Keratinocyte (primary cell): ENCODE measurements around the gene EIF2S3. TPM values are rescaled to one million over a fixed set of nuclear protein-coding genes. Genes with fewer than 3 reads are reported as not detected.

Experiments
- DNase-seq: peaks from one replicate; pipeline ENCODE4 v3.0.0-alpha.2; 2011; ENCODE audit warnings: low read depth, missing footprints, low spot score
- FAIRE-seq: peaks from 2 replicates; lab custom pipeline; 2011; peaks lifted over from hg19 to GRCh38; lab: Jason Lieb, UNC
- H2AFZ ChIP-seq: 2 replicates; pipeline ENCODE4 v1.6.0; 2012; ENCODE audit warnings: low read length, control low read depth, inconsistent platforms; ENCODE audit not compliant: control insufficient read depth
- H3K27ac ChIP-seq: 2 replicates; pipeline ENCODE4 v1.5.1; 2011; ENCODE audit warnings: low read length; ENCODE audit not compliant: control insufficient read depth, insufficient read depth
- H3K27me3 ChIP-seq: 3 replicates; pipeline ENCODE4 v1.6.0; 2011; ENCODE audit warnings: low read length; ENCODE audit not compliant: control insufficient read depth, insufficient read depth; ENCODE audit errors: extremely low read depth
- H3K36me3 ChIP-seq, 2 experiments: 2 replicates in 1 of 2; 3 replicates in 1 of 2; pipeline ENCODE4 v1.5.1; 2011; ENCODE audit warnings: low read length in 2 of 2, mild to moderate bottlenecking in 1 of 2; ENCODE audit not compliant: control insufficient read depth in 2 of 2, insufficient read depth in 2 of 2; ENCODE audit errors: extremely low read depth in 1 of 2
- H3K4me1 ChIP-seq: 3 replicates; pipeline ENCODE4 v1.5.1; 2011; ENCODE audit warnings: low read length; ENCODE audit not compliant: control insufficient read depth, insufficient read depth; ENCODE audit errors: extremely low read depth
- H3K4me2 ChIP-seq: 3 replicates; pipeline ENCODE4 v1.6.0; 2011; ENCODE audit warnings: low read depth, low read length; ENCODE audit not compliant: control insufficient read depth, insufficient read depth; ENCODE audit errors: extremely low read depth
- H3K4me3 ChIP-seq, 3 experiments: fragments of 200-600 bp in 1 of 3; sonication (generic) in 1 of 3; 2 replicates in 2 of 3; 3 replicates in 1 of 3; pipeline ENCODE4 v1.5.1; 2011 to 2016; ENCODE audit warnings: low read length in 3 of 3, mild to moderate bottlenecking in 3 of 3, control low read depth in 2 of 3, inconsistent platforms in 1 of 3, low read depth in 1 of 3, mixed read lengths in 1 of 3, mixed run types in 1 of 3, moderate library complexity in 1 of 3; ENCODE audit not compliant: control insufficient read depth in 2 of 3, insufficient read depth in 2 of 3; ENCODE audit errors: extremely low read depth in 1 of 3
- H3K79me2 ChIP-seq: 2 replicates; pipeline ENCODE4 v1.6.0; 2012; ENCODE audit warnings: low read length; ENCODE audit not compliant: control insufficient read depth, insufficient read depth
- H3K9ac ChIP-seq: 3 replicates; pipeline ENCODE4 v1.6.0; 2011; ENCODE audit warnings: low read length; ENCODE audit not compliant: control insufficient read depth, insufficient read depth; ENCODE audit errors: extremely low read depth
- H3K9me1 ChIP-seq: 3 replicates; pipeline ENCODE4 v1.6.0; 2011; ENCODE audit warnings: low read length; ENCODE audit not compliant: control insufficient read depth, insufficient read depth; ENCODE audit errors: extremely low read depth
- H3K9me3 ChIP-seq: 2 replicates; pipeline ENCODE4 v1.5.1; 2012; ENCODE audit warnings: low read depth, low read length; ENCODE audit not compliant: control insufficient read depth
- H4K20me1 ChIP-seq: 3 replicates; pipeline ENCODE4 v1.6.0; 2011; ENCODE audit warnings: low read length; ENCODE audit not compliant: control insufficient read depth, insufficient read depth; ENCODE audit errors: extremely low read depth
- CTCF ChIP-seq, 3 experiments: IDR thresholded peaks in 1 of 3; conservative IDR thresholded peaks in 1 of 3; optimal IDR thresholded peaks in 1 of 3; 2 replicates in 2 of 3; 3 replicates in 1 of 3; pipeline versions ENCODE3 to v1.5.1; 2011; ENCODE audit warnings: low read length in 3 of 3, mild to moderate bottlenecking in 3 of 3, moderate library complexity in 2 of 3, control low read depth in 1 of 3, inconsistent platforms in 1 of 3; ENCODE audit not compliant: insufficient read depth in 2 of 3; ENCODE audit errors: extremely low read depth in 1 of 3
- EZH2 ChIP-seq: IDR thresholded peaks from one replicate; pipeline ENCODE4 v1.6.1; 2012; ENCODE audit warnings: inconsistent platforms, mild to moderate bottlenecking, low read length, moderate library complexity
- dilution Hi-C: fragments of 300-500 bp; cut with MboI; formaldehyde crosslinking; loops from one replicate; pipeline ENCODE4 v1.7.0; 2020; ENCODE audit warnings: low sequenced_read_pairs; ENCODE audit not compliant: extremely low pct_ligation_motif_present
- polyA plus RNA-seq, 5 experiments: library from polyadenylated mRNA; depleted of rRNA in 3 of 5; stranded (reverse) in 3 of 5; stranded (forward) in 1 of 5; unstranded in 1 of 5; fragments of >200 nt; gene quantifications; 1 replicate in 1 of 5; 2 replicates in 3 of 5; 3 replicates in 1 of 5; pipeline versions ENCODE4 v1.2.1 to v1.2.3, GENCODE V29; 2011 to 2012; ENCODE audit warnings: missing spikeins in 2 of 5, low read depth in 1 of 5, low replicate concordance in 1 of 5

The EIF2S3 gene
- polyA plus RNA-seq, 1 donor (not counting 4 experiments of a cell fraction or from before 2014, with no cell fraction given) = 127 TPM

- Histone ChIP-seq H3K79me2 (no peaks in the 10 kb centered on the region), H4K20me1 (no peaks in the 10 kb centered on the region), H3K9me1 (no peaks in the 10 kb centered on the region), H2AFZ (no peak overlapping the region), H3K27me3 (no peaks in the 10 kb centered on the region), H3K4me1 (no peaks in the 10 kb centered on the region), H3K4me2 (no peak overlapping the region), H3K9me3 (no peaks in the 10 kb centered on the region), H3K36me3 (no peaks in the 10 kb centered on the region), H3K27ac (no peak overlapping the region), H3K4me3 (no peak overlapping the region), H3K9ac (no peak overlapping the region)
- FAIRE-seq (no peak), DNase-seq (no peak)
- dilution Hi-C loops = no loop called here
- no peak for TF ChIP-seq CTCF (optimal IDR thresholded peaks at IDR 0.05 in 1 of 3, IDR thresholded peaks at IDR 0.05 in 1 of 3, conservative IDR thresholded peaks at IDR 0.05 in 1 of 3; ENCODE audit: extremely low read depth in 1 of 3, insufficient read depth in 2 of 3, low read length in 3 of 3)
- no peak for TF ChIP-seq EZH2
These were observed 69.6 kb downstream of the EIF2S3 start for GRCh38 chrX:24124244-24124799.

GRCh38 chrX:24125028-24125612, 70.4 kb downstream of the EIF2S3 start:
- H3K9me3 ChIP-seq = no peaks in the 10 kb centered on the region
- no peaks in the 10 kb centered on the region for H3K79me2 ChIP-seq
- no peak overlapping the region for H3K4me3 ChIP-seq
- no peak overlapping the region for H3K9ac ChIP-seq
- no peaks in the 10 kb centered on the region for H3K36me3 ChIP-seq
- H3K27me3 ChIP-seq = no peaks in the 10 kb centered on the region
- FAIRE-seq = no peak
- no peak overlapping the region for H3K4me2 ChIP-seq
- no peaks in the 10 kb centered on the region for H4K20me1 ChIP-seq
- dilution Hi-C loops = no loop called here
- DNase-seq = no peak
- H3K4me1 ChIP-seq = no peaks in the 10 kb centered on the region
- TF ChIP-seq CTCF (optimal IDR thresholded peaks at IDR 0.05 in 1 of 3, IDR thresholded peaks at IDR 0.05 in 1 of 3, conservative IDR thresholded peaks at IDR 0.05 in 1 of 3; ENCODE audit: extremely low read depth in 1 of 3, insufficient read depth in 2 of 3, low read length in 3 of 3) (no peak), EZH2 (no peak)
- H3K27ac ChIP-seq = no peak overlapping the region
- H2AFZ ChIP-seq = no peak overlapping the region
- no peaks in the 10 kb centered on the region for H3K9me1 ChIP-seq

Other genes with a start within 250 kb of the EIF2S3 start
- gene APOO, start 147.0 kb upstream of the EIF2S3 start, polyA plus RNA-seq = 14.5 to 22.7 TPM (median 20.8 TPM) in 3 replicates
- 0.08 to 0.14 TPM (median 0.12 TPM) in 3 replicates for gene CXorf58, start 146.9 kb upstream of the EIF2S3 start, polyA plus RNA-seq
- 1.9 to 3.4 TPM (median 2.2 TPM) in 3 replicates for gene KLHL15, start 27.8 kb upstream of the EIF2S3 start, polyA plus RNA-seq
- gene ZFX, start 94.8 kb downstream of the EIF2S3 start, polyA plus RNA-seq = 18.0 to 31.8 TPM (median 24.3 TPM) in 3 replicates